Hepatocyte (in vitro differentiated cells): ENCODE data around the gene CCL26. TPM values are rescaled to one million over a fixed set of nuclear protein-coding genes. Genes with fewer than 3 reads are reported as not detected.

Source experiments
- DNase-seq: peaks from one replicate; pipeline ENCODE4 v3.0.0-alpha.2; 2016; ENCODE audit warnings: low spot score
- H2AFZ ChIP-seq: fragments of 200-600 bp; sonication (generic); 2 replicates; pipeline ENCODE4 v1.6.0; 2016; ENCODE audit warnings: antibody characterized with exemption, mild to moderate bottlenecking
- H3K27ac ChIP-seq: fragments of 200-600 bp; sonication (generic); 2 replicates; pipeline ENCODE4 v1.5.1; 2016; ENCODE audit warnings: mild to moderate bottlenecking
- H3K27me3 ChIP-seq: fragments of 200-600 bp; sonication (generic); 2 replicates; pipeline ENCODE4 v1.6.1; 2016
- H3K36me3 ChIP-seq: fragments of 200-600 bp; sonication (generic); replicated peaks from 2 replicates; pipeline ENCODE4 v1.5.1; 2016; ENCODE audit warnings: low read depth; ENCODE audit not compliant: insufficient read depth
- H3K4me1 ChIP-seq: fragments of 200-600 bp; sonication (generic); 2 replicates; pipeline ENCODE4 v1.5.1; 2016; ENCODE audit warnings: mild to moderate bottlenecking, moderate library complexity; ENCODE audit not compliant: insufficient read depth
- H3K4me2 ChIP-seq: fragments of 200-600 bp; sonication (generic); 2 replicates; pipeline ENCODE4 v1.6.0; 2016
- H3K4me3 ChIP-seq: fragments of 200-600 bp; sonication (generic); 2 replicates; pipeline ENCODE4 v1.5.1; 2016; ENCODE audit warnings: mild to moderate bottlenecking
- H3K79me2 ChIP-seq: fragments of 200-600 bp; sonication (generic); 2 replicates; pipeline ENCODE4 v1.6.0; 2017; ENCODE audit warnings: mild to moderate bottlenecking
- H3K9me2 ChIP-seq: fragments of 200-600 bp; sonication (generic); replicated peaks from 2 replicates; pipeline ENCODE4 v1.6.0; 2017; ENCODE audit warnings: mild to moderate bottlenecking; ENCODE audit not compliant: insufficient read depth
- H3K9me3 ChIP-seq: fragments of 200-600 bp; sonication (generic); 2 replicates; pipeline ENCODE4 v1.5.1; 2016; ENCODE audit warnings: low read depth, mild to moderate bottlenecking
- H4K20me1 ChIP-seq: fragments of 200-600 bp; sonication (generic); 2 replicates; pipeline ENCODE4 v1.6.0; 2016; ENCODE audit warnings: mild to moderate bottlenecking; ENCODE audit not compliant: insufficient read depth, poor library complexity, severe bottlenecking
- EZH2 ChIP-seq: fragments of 200-600 bp; sonication (generic); IDR thresholded peaks from 2 replicates; pipeline ENCODE4 v1.6.1; 2016; ENCODE audit warnings: antibody characterized with exemption, mild to moderate bottlenecking, borderline replicate concordance
- EZH2phosphoT487 ChIP-seq: fragments of 200-600 bp; sonication (generic); IDR thresholded peaks from one replicate; pipeline ENCODE4 v1.6.1; 2018; ENCODE audit warnings: antibody characterized with exemption, mild to moderate bottlenecking, low read depth, moderate library complexity; ENCODE audit not compliant: unreplicated experiment, severe bottlenecking
- WGBS: methylation state at CpG from one replicate; pipeline ENCODE4 v1.1.6; 2016; ENCODE audit warnings: low lambda C conversion rate; ENCODE audit errors: missing lambda C conversion rate; 5-methylcytosine and 5-hydroxymethylcytosine counted together
- polyA plus RNA-seq: library from polyadenylated mRNA; unstranded; fragments of >200 nt; fragmentation: Nextera tagmentation; extraction: Ambion mirVana; gene quantifications from 2 replicates; pipeline ENCODE4 v1.2.1, GENCODE V29; 2016
- total RNA-seq: library from RNA; depleted of rRNA; stranded (reverse); fragments of >200 nt; gene quantifications from 2 replicates; pipeline ENCODE4 v1.2.3, GENCODE V29; 2014
- TF ChIP-seq, protein P1 (sequence below): fragments of 200-600 bp; sonication (generic); IDR thresholded peaks from 2 replicates; pipeline ENCODE4 v1.5.1; 2016; ENCODE audit warnings: antibody characterized with exemption, mild to moderate bottlenecking; ENCODE audit not compliant: poor library complexity

The CCL26 gene
- total and polyA plus RNA-seq, 2 experiments from 2014 or later = 8.7 to 15.3 TPM

DNA sequence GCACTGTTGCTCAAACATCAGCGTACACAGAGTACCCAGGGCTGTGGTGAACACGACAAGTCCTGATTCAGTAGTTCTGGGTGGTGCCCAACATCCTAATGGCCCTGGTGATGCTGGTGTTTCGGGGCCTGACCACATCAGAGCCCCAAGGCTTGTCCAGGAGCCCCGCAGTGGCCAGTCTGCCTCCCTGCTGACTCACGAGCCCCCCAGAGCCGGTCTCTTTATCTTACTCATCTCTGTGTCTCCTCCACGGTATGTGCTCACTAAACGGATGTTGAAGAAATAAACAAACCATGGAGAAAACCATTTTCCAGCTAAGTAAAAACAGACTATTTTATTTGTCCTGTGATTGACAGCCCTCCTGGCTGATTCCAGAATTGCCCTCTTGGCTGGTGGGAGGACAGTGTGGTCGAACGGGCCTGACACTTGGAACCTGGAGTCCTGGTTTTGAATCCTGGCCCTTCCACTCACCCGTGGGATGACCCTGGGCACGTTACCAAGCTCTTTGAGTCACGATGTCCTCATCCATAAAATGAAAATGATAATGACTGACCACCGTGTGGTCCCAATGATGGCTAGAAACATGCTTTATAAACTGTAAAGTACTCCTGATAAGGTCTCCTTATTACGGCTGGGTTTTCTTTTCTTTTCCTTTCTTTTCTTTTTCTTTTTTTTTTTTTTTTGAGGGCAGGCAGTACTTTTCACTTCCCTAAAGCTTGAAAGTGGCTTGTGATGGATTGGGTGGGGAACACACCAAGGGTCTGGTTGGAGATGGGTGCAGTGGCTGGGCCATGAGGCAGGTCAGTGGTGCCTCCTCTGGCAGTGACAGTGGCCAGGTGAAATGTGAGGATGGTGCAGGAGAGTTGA is 39.0 kb downstream of the CCL26 start:
- Histone ChIP-seq H3K4me1 (peaks cover 14% of the 10 kb centered on the region), H3K4me3 (no peak overlapping the region), H2AFZ (no peak overlapping the region), H3K27ac (peak overlapping the region; percentile 45), H3K27me3 (peaks cover 15% of the 10 kb centered on the region), H3K4me2 (peak overlapping the region; percentile 6), H3K9me3 (no peaks in the 10 kb centered on the region), H3K79me2 (peaks cover 8% of the 10 kb centered on the region), H3K9me2 (no peaks in the 10 kb centered on the region), H4K20me1 (no peaks in the 10 kb centered on the region), H3K36me3 (no peaks in the 10 kb centered on the region)
- WGBS = 53% methylated on average over 15 of the region's 15 CpGs
- TF ChIP-seq EZH2phosphoT487 (no peak), EZH2 (no peak)
- TF ChIP-seq, protein P1, sequence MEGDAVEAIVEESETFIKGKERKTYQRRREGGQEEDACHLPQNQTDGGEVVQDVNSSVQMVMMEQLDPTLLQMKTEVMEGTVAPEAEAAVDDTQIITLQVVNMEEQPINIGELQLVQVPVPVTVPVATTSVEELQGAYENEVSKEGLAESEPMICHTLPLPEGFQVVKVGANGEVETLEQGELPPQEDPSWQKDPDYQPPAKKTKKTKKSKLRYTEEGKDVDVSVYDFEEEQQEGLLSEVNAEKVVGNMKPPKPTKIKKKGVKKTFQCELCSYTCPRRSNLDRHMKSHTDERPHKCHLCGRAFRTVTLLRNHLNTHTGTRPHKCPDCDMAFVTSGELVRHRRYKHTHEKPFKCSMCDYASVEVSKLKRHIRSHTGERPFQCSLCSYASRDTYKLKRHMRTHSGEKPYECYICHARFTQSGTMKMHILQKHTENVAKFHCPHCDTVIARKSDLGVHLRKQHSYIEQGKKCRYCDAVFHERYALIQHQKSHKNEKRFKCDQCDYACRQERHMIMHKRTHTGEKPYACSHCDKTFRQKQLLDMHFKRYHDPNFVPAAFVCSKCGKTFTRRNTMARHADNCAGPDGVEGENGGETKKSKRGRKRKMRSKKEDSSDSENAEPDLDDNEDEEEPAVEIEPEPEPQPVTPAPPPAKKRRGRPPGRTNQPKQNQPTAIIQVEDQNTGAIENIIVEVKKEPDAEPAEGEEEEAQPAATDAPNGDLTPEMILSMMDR = no peak
- peak; percentile 32 for DNase-seq

DNA sequence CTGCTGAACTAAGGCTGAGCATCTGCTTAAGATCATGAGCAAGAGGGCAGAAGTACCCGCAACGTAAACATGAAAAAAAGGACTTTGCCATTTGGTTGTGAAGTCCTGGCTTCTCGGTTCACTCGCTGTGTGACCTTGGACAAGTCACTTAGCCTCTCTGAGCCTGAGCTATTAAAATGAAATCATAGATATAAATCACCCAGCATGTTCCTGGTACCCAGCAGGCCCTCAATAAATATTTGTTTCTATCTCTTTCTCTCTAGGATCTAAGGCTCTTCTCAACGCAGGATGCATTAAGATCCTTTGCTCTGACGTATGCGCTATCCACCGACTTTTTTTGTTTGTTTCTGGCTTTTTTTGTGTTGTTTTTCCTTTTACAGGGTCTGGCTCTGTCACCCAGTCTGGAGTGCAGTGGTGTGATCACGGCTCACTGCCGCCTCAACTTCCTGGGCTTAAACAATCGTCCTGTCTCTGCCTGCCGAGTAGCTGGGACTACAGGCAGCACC is 39.9 kb downstream of the CCL26 start:
- Histone ChIP-seq H3K4me2 (no peak overlapping the region), H3K9me3 (no peaks in the 10 kb centered on the region), H3K27me3 (peaks cover 7% of the 10 kb centered on the region), H2AFZ (no peak overlapping the region), H3K4me1 (peaks cover 16% of the 10 kb centered on the region), H3K79me2 (peaks cover 5% of the 10 kb centered on the region), H3K27ac (peak overlapping the region; percentile 45), H3K9me2 (no peaks in the 10 kb centered on the region), H4K20me1 (no peaks in the 10 kb centered on the region), H3K4me3 (no peak overlapping the region), H3K36me3 (no peaks in the 10 kb centered on the region)
- DNase-seq = no peak
- TF ChIP-seq, protein P1 = no peak
- TF ChIP-seq EZH2 (no peak), EZH2phosphoT487 (no peak)
- WGBS = 81% methylated on average over 12 of the region's 12 CpGs

DNA sequence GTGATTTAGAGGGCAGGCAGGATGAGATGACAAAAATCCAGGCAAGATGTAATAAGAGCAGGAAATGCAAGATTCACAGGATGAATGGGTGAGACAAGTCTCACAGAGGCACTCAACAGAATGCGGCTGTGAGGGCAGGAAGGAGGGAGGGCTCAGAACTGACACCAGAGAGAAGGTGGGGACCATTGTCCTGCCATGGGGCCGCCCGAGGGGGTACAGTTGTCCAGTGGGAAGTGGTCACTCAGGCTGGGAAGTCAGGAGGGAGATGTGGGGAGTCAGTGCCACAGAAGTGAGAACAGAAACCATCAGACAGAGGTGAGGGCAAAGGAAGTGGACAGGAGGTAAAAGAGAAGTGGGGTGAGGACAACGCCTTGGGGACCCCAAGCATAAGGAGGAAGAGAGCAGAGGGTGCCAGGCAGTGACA is 42.1 kb downstream of the CCL26 start:
- Histone ChIP-seq H3K79me2 (no peaks in the 10 kb centered on the region), H4K20me1 (no peaks in the 10 kb centered on the region), H3K4me1 (peaks cover 16% of the 10 kb centered on the region), H3K9me3 (no peaks in the 10 kb centered on the region), H3K9me2 (no peaks in the 10 kb centered on the region), H3K4me2 (no peak overlapping the region), H2AFZ (no peak overlapping the region), H3K4me3 (no peak overlapping the region), H3K27me3 (no peaks in the 10 kb centered on the region), H3K27ac (no peak overlapping the region), H3K36me3 (no peaks in the 10 kb centered on the region)
- DNase-seq = no peak
- TF ChIP-seq EZH2phosphoT487 (no peak), EZH2 (no peak)
- TF ChIP-seq, protein P1 = no peak
- WGBS = 88% methylated on average over 4 of the region's 4 CpGs
